ENCODE results near the gene TUBGCP3. TPM values are rescaled to one million over a fixed set of nuclear protein-coding genes. Genes with fewer than 3 reads are reported as not detected.

TUBGCP3 gene
- total RNA-seq, 1 donor from 2014 or later = 16.3 TPM

- Mint-ChIP-seq H3K4me1 (ENCODE audit: low read depth) (no peaks in the 10 kb centered on the region), H3K27ac (ENCODE audit: unreplicated experiment) (no peak overlapping the region), H3K36me3 (ENCODE audit: low read depth) (peaks cover 2% of the 10 kb centered on the region), H3K4me3 (ENCODE audit: unreplicated experiment) (no peak overlapping the region), H3K27me3 (ENCODE audit: low read depth) (peaks cover 36% of the 10 kb centered on the region), H3K9me3 (ENCODE audit: low read depth) (no peaks in the 10 kb centered on the region)
- peak; percentile 88 for DNase-seq (ENCODE audit: low spot score)
- peak; percentile 84 for TF ChIP-seq CTCF (IDR thresholded peaks at IDR 0.05)
Observed at GRCh38 chr13:112443995-112444311, 144.0 kb downstream of the TUBGCP3 start.

GRCh38 chr13:112443191-112443994, 144.6 kb downstream of the TUBGCP3 start:
- Mint-ChIP-seq H3K36me3 (ENCODE audit: low read depth) (peaks cover 3% of the 10 kb centered on the region), H3K27ac (ENCODE audit: unreplicated experiment) (no peak overlapping the region), H3K9me3 (ENCODE audit: low read depth) (peaks cover 4% of the 10 kb centered on the region), H3K27me3 (ENCODE audit: low read depth) (peaks cover 38% of the 10 kb centered on the region), H3K4me1 (ENCODE audit: low read depth) (no peaks in the 10 kb centered on the region), H3K4me3 (ENCODE audit: unreplicated experiment) (no peak overlapping the region)
- DNase-seq (ENCODE audit: low spot score) = peak; percentile 59
- TF ChIP-seq CTCF (IDR thresholded peaks at IDR 0.05) = no peak

GRCh38 chr13:112442483-112443090, 145.4 kb downstream of the TUBGCP3 start:
- Mint-ChIP-seq H3K9me3 (ENCODE audit: low read depth) (peaks cover 10% of the 10 kb centered on the region), H3K36me3 (ENCODE audit: low read depth) (peaks cover 7% of the 10 kb centered on the region), H3K27me3 (ENCODE audit: low read depth) (peaks cover 41% of the 10 kb centered on the region), H3K4me1 (ENCODE audit: low read depth) (no peaks in the 10 kb centered on the region), H3K4me3 (ENCODE audit: unreplicated experiment) (no peak overlapping the region), H3K27ac (ENCODE audit: unreplicated experiment) (no peak overlapping the region)
- DNase-seq (ENCODE audit: low spot score) = peak; percentile 56
- TF ChIP-seq CTCF (IDR thresholded peaks at IDR 0.05) = no peak

- H3K9me3 Mint-ChIP-seq (ENCODE audit: low read depth) = peaks cover 10% of the 10 kb centered on the region
- H3K27me3 Mint-ChIP-seq (ENCODE audit: low read depth) = peaks cover 35% of the 10 kb centered on the region
- no peak overlapping the region for H3K4me3 Mint-ChIP-seq (ENCODE audit: unreplicated experiment)
- peak; percentile 78 for DNase-seq (ENCODE audit: low spot score)
- no peak overlapping the region for H3K27ac Mint-ChIP-seq (ENCODE audit: unreplicated experiment)
- peaks cover 5% of the 10 kb centered on the region for H3K36me3 Mint-ChIP-seq (ENCODE audit: low read depth)
- no peak for TF ChIP-seq CTCF (IDR thresholded peaks at IDR 0.05)
- H3K4me1 Mint-ChIP-seq (ENCODE audit: low read depth) = no peaks in the 10 kb centered on the region
Observed at GRCh38 chr13:112441779-112442310, 146.1 kb downstream of the TUBGCP3 start.

- TF ChIP-seq CTCF (IDR thresholded peaks at IDR 0.05) = no peak
- no peaks in the 10 kb centered on the region for H3K4me1 Mint-ChIP-seq (ENCODE audit: low read depth)
- H3K27ac Mint-ChIP-seq (ENCODE audit: unreplicated experiment) = no peak overlapping the region
- H3K9me3 Mint-ChIP-seq (ENCODE audit: low read depth) = peaks cover 10% of the 10 kb centered on the region
- peaks cover 34% of the 10 kb centered on the region for H3K27me3 Mint-ChIP-seq (ENCODE audit: low read depth)
- H3K4me3 Mint-ChIP-seq (ENCODE audit: unreplicated experiment) = no peak overlapping the region
- DNase-seq (ENCODE audit: low spot score) = peak; percentile 68
- H3K36me3 Mint-ChIP-seq (ENCODE audit: low read depth) = peaks cover 5% of the 10 kb centered on the region
Observed at GRCh38 chr13:112441226-112441625, 146.7 kb downstream of the TUBGCP3 start.

Measured in chondrocyte (in vitro differentiated cells).